OCI-LY7 (cell line): ENCODE measurements around the gene GLB1L2.

Experiments
- EZH2phosphoT487 ChIP-seq: fragments of 200-600 bp; sonication (generic); IDR thresholded peaks from 2 replicates; pipeline ENCODE4 v1.6.1; 2018; ENCODE audit warnings: low read depth, borderline replicate concordance, mild to moderate bottlenecking, mixed run types, antibody characterized with exemption, low read length, moderate library complexity, mixed read lengths
- TF ChIP-seq, protein P1 (sequence below): fragments of 200-600 bp; sonication (generic); conservative IDR thresholded peaks from 2 replicates; pipeline ENCODE4 v1.5.1; 2014; ENCODE audit warnings: mild to moderate bottlenecking, antibody characterized with exemption, low read length, moderate library complexity, mixed read lengths

DNA sequence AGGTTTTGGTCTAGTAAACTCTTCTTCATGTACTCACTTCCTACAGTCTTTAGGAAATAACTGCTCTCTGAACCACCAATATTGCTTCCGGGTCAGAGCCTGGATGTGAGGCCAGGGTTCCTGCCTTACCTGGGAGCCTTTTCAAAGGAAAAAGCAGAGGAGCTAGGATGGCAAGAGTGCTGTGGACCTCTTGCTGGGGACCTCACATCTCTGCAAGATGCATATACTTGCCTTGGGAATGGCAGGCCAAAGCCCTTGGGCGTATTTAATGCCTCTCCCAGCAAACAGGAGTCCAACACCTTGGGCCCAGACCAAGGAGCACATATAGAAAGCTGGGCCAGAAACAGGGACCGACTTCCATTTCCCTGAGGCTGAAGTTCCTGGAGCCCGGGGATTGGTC lies 5.3 kb downstream of the GLB1L2 start:
- TF ChIP-seq, protein P1, sequence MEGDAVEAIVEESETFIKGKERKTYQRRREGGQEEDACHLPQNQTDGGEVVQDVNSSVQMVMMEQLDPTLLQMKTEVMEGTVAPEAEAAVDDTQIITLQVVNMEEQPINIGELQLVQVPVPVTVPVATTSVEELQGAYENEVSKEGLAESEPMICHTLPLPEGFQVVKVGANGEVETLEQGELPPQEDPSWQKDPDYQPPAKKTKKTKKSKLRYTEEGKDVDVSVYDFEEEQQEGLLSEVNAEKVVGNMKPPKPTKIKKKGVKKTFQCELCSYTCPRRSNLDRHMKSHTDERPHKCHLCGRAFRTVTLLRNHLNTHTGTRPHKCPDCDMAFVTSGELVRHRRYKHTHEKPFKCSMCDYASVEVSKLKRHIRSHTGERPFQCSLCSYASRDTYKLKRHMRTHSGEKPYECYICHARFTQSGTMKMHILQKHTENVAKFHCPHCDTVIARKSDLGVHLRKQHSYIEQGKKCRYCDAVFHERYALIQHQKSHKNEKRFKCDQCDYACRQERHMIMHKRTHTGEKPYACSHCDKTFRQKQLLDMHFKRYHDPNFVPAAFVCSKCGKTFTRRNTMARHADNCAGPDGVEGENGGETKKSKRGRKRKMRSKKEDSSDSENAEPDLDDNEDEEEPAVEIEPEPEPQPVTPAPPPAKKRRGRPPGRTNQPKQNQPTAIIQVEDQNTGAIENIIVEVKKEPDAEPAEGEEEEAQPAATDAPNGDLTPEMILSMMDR = no peak
- TF ChIP-seq EZH2phosphoT487 = no peak
